HepG2 (cell line): ENCODE data around the gene DHX34. TPM values are rescaled to one million over a fixed set of nuclear protein-coding genes. Genes with fewer than 3 reads are reported as not detected.
A peak's percentile ranks its signal among the peaks of the same experiment; 100 is the strongest.

ENCODE experiments used
- ADNP ChIP-seq: sonication (generic); formaldehyde crosslinking; IDR thresholded peaks from 2 replicates; pipeline ENCODE4 v1.4.0; 2020; ENCODE audit warnings: missing genetic modification reagents
- ARNTL ChIP-seq: sonication (generic); formaldehyde crosslinking; IDR thresholded peaks from 2 replicates; pipeline ENCODE4 v1.4.0; 2020; ENCODE audit warnings: mild to moderate bottlenecking, missing genetic modification reagents
- ETV5 ChIP-seq: IDR thresholded peaks from 2 replicates; pipeline ENCODE4 v1.6.1; 2018; ENCODE audit warnings: missing biosample characterization, missing genetic modification reagents, inconsistent platforms, borderline replicate concordance
- FOXO1 ChIP-seq: sonication (generic); formaldehyde crosslinking; IDR thresholded peaks from 2 replicates; pipeline ENCODE4 v1.4.0; 2020; ENCODE audit warnings: missing genetic modification reagents
- GATAD2A ChIP-seq: IDR thresholded peaks from 2 replicates; pipeline ENCODE4 v1.6.1; 2016
- HNRNPK ChIP-seq: fragments of 200-400 bp; formaldehyde crosslinking; IDR thresholded peaks from 2 replicates; pipeline ENCODE4 v1.6.1; 2018; ENCODE audit warnings: low read length, low read depth, moderate library complexity, mild to moderate bottlenecking; ENCODE audit not compliant: poor library complexity, severe bottlenecking
- MYC ChIP-seq: sonication (generic); formaldehyde crosslinking; IDR thresholded peaks from 2 replicates; pipeline ENCODE4 v1.9.0; 2021; ENCODE audit warnings: missing genetic modification reagents, borderline replicate concordance
- MYNN ChIP-seq: sonication (generic); formaldehyde crosslinking; IDR thresholded peaks from 2 replicates; pipeline ENCODE4 v1.4.0; 2020; ENCODE audit warnings: mild to moderate bottlenecking, low read depth, missing genetic modification reagents
- POGZ ChIP-seq: sonication (generic); formaldehyde crosslinking; IDR thresholded peaks from 2 replicates; pipeline ENCODE4 v1.4.0; 2020; ENCODE audit warnings: mild to moderate bottlenecking, missing genetic modification reagents
- TBX3 ChIP-seq: fragments of 450-650 bp; IDR thresholded peaks from 2 replicates; pipeline ENCODE4 v1.6.1; 2017; ENCODE audit warnings: antibody characterized with exemption, mild to moderate bottlenecking, inconsistent platforms, borderline replicate concordance
- U2AF2 ChIP-seq: fragments of 200-400 bp; formaldehyde crosslinking; IDR thresholded peaks from 2 replicates; pipeline ENCODE4 v1.6.1; 2017; ENCODE audit warnings: low read depth, mild to moderate bottlenecking, low read length
- ZNF232 ChIP-seq: sonication (generic); formaldehyde crosslinking; IDR thresholded peaks from 2 replicates; pipeline ENCODE4 v1.4.0; 2020; ENCODE audit warnings: missing genetic modification reagents, borderline replicate concordance
- polyA plus RNA-seq, 8 experiments: library from polyadenylated mRNA; depleted of rRNA in 3 of 8; stranded (reverse) in 7 of 8; unstranded in 1 of 8; fragments of >200 nt; fragmentation: Illumina TruSeq in 4 of 8; extraction: Trizol in 4 of 8; gene quantifications; 2 replicates each; pipeline versions ENCODE4 v1.2.1 to v1.2.3, GENCODE V29; 2011 to 2016; ENCODE audit warnings: low read depth in 4 of 8, missing spikeins in 1 of 8, mixed read lengths in 1 of 8; ENCODE audit not compliant: insufficient read depth in 1 of 8
- total RNA-seq, 5 experiments: library from RNA; depleted of rRNA; stranded (reverse); fragments of >200 nt; fragmentation: Illumina TruSeq; extraction: Trizol; gene quantifications; 2 replicates each; pipeline ENCODE4 v1.2.3, GENCODE V29; 2016; ENCODE audit warnings: low read depth in 1 of 5
- TF ChIP-seq, protein P1 (sequence below): IDR thresholded peaks from 2 replicates; pipeline ENCODE4 v1.6.1; 2016; ENCODE audit warnings: low read depth
- TF ChIP-seq, protein P2 (sequence below), 2 experiments: fragments of 450-650 bp in 1 of 2; sonication (generic) in 1 of 2; formaldehyde crosslinking in 1 of 2; IDR thresholded peaks; 2 replicates each; pipeline versions ENCODE4 v1.6.1 to v1.8.0; 2016 to 2022; ENCODE audit warnings: antibody characterized with exemption in 1 of 2, mild to moderate bottlenecking in 1 of 2, missing genetic modification reagents in 1 of 2
- TF ChIP-seq, protein P3 (sequence below): sonication (generic); formaldehyde crosslinking; conservative IDR thresholded peaks from 2 replicates; pipeline ENCODE4 v1.4.0; 2020; ENCODE audit warnings: missing genetic modification reagents
- TF ChIP-seq, protein P4 (sequence below): IDR thresholded peaks from 2 replicates; pipeline ENCODE4 v1.6.1; 2016

The DHX34 gene
- total and polyA plus RNA-seq, 2 of the 13 experiments (the other 11 are each of a cell fraction or from before 2014, with no cell fraction given): 9.2 to 12.0 TPM

DNA sequence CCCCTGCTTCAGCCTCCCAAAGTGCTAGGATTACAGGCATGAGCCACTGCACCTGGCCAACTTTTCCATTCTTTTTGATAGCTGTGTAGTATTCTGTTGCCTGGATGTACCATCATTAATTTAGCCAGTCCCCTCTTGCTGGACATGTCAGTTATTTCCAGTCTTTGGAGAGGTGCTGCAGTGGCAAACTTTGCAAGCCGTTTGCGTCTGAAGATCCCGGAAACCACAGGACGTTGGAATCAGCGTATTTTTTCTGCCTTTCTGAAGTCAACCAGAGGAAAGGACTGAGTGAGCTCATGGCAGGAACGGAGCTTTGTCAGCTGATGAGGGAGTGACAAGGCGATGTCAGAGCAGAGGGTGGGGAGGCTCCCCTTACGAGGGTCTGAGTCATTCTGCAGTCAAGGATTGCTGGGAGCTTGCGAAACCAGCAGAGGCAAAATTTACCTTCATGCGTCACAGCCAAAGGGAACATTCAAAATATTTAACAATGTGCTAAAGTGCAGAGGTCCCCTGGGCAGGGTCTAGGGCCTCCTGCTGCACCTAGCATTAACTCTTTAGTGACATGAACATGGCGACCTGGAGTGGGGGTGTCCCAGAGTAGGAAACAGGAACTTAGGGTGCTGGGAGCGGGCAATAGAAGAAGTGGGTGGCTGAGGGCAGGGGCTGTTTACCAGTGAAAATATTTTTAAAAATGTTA lies 33.8 kb upstream of the DHX34 start (continued):
- TF ChIP-seq TBX3 (peak; percentile 69; the same call in 1 of the 2 replicates), MYNN (CRISPR knock-in tag) (no peak), ETV5 (CRISPR knock-in tag) (peak; percentile 62; the same call in 1 of the 2 replicates), HNRNPK (no peak), ADNP (CRISPR knock-in tag) (no peak), MYC (CRISPR knock-in tag) (peak; percentile 60), ZNF232 (CRISPR knock-in tag) (peak; percentile 15; the same call in 1 of the 2 replicates), FOXO1 (peak; percentile 93), POGZ (CRISPR knock-in tag) (peak; percentile 72), ARNTL (CRISPR knock-in tag) (peak; percentile 49; the same call in 1 of the 2 replicates), GATAD2A (CRISPR knock-in tag) (peak; percentile 94), U2AF2 (no peak)
- TF ChIP-seq, protein P1, sequence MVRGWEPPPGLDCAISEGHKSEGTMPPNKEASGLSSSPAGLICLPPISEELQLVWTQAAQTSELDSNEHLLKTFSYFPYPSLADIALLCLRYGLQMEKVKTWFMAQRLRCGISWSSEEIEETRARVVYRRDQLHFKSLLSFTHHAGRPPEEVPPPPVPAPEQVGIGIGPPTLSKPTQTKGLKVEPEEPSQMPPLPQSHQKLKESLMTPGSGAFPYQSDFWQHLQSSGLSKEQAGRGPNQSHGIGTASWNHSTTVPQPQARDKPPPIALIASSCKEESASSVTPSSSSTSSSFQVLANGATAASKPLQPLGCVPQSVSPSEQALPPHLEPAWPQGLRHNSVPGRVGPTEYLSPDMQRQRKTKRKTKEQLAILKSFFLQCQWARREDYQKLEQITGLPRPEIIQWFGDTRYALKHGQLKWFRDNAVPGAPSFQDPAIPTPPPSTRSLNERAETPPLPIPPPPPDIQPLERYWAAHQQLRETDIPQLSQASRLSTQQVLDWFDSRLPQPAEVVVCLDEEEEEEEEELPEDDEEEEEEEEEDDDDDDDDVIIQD (CRISPR knock-in tag): peak; percentile 72; the same call in 1 of the 2 replicates
- TF ChIP-seq, protein P2, sequence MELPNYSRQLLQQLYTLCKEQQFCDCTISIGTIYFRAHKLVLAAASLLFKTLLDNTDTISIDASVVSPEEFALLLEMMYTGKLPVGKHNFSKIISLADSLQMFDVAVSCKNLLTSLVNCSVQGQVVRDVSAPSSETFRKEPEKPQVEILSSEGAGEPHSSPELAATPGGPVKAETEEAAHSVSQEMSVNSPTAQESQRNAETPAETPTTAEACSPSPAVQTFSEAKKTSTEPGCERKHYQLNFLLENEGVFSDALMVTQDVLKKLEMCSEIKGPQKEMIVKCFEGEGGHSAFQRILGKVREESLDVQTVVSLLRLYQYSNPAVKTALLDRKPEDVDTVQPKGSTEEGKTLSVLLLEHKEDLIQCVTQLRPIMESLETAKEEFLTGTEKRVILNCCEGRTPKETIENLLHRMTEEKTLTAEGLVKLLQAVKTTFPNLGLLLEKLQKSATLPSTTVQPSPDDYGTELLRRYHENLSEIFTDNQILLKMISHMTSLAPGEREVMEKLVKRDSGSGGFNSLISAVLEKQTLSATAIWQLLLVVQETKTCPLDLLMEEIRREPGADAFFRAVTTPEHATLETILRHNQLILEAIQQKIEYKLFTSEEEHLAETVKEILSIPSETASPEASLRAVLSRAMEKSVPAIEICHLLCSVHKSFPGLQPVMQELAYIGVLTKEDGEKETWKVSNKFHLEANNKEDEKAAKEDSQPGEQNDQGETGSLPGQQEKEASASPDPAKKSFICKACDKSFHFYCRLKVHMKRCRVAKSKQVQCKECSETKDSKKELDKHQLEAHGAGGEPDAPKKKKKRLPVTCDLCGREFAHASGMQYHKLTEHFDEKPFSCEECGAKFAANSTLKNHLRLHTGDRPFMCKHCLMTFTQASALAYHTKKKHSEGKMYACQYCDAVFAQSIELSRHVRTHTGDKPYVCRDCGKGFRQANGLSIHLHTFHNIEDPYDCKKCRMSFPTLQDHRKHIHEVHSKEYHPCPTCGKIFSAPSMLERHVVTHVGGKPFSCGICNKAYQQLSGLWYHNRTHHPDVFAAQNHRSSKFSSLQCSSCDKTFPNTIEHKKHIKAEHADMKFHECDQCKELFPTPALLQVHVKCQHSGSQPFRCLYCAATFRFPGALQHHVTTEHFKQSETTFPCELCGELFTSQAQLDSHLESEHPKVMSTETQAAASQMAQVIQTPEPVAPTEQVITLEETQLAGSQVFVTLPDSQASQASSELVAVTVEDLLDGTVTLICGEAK (IDR thresholded peaks at IDR 0.05): no peak
- TF ChIP-seq, protein P2 (CRISPR knock-in tag; IDR thresholded peaks at IDR 0.05): peak; percentile 76; the same call in 1 of the 2 replicates
- TF ChIP-seq, protein P3, sequence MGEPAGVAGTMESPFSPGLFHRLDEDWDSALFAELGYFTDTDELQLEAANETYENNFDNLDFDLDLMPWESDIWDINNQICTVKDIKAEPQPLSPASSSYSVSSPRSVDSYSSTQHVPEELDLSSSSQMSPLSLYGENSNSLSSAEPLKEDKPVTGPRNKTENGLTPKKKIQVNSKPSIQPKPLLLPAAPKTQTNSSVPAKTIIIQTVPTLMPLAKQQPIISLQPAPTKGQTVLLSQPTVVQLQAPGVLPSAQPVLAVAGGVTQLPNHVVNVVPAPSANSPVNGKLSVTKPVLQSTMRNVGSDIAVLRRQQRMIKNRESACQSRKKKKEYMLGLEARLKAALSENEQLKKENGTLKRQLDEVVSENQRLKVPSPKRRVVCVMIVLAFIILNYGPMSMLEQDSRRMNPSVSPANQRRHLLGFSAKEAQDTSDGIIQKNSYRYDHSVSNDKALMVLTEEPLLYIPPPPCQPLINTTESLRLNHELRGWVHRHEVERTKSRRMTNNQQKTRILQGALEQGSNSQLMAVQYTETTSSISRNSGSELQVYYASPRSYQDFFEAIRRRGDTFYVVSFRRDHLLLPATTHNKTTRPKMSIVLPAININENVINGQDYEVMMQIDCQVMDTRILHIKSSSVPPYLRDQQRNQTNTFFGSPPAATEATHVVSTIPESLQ (CRISPR knock-in tag): 0 out of 2 replicates have a peak, but pooled peaks have one; percentile 27
- TF ChIP-seq, protein P4, sequence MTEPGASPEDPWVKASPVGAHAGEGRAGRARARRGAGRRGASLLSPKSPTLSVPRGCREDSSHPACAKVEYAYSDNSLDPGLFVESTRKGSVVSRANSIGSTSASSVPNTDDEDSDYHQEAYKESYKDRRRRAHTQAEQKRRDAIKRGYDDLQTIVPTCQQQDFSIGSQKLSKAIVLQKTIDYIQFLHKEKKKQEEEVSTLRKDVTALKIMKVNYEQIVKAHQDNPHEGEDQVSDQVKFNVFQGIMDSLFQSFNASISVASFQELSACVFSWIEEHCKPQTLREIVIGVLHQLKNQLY (CRISPR knock-in tag): peak; percentile 90
